Measurements from ENCODE around the gene NOM1. TPM values are rescaled to one million over a fixed set of nuclear protein-coding genes. Genes with fewer than 3 reads are reported as not detected.
"Not testable (repeated sequence)": the region's sequence is repeated elsewhere in the genome, so short reads cannot be mapped to it uniquely, and the experiment has no call there.

Gene NOM1, protein sequence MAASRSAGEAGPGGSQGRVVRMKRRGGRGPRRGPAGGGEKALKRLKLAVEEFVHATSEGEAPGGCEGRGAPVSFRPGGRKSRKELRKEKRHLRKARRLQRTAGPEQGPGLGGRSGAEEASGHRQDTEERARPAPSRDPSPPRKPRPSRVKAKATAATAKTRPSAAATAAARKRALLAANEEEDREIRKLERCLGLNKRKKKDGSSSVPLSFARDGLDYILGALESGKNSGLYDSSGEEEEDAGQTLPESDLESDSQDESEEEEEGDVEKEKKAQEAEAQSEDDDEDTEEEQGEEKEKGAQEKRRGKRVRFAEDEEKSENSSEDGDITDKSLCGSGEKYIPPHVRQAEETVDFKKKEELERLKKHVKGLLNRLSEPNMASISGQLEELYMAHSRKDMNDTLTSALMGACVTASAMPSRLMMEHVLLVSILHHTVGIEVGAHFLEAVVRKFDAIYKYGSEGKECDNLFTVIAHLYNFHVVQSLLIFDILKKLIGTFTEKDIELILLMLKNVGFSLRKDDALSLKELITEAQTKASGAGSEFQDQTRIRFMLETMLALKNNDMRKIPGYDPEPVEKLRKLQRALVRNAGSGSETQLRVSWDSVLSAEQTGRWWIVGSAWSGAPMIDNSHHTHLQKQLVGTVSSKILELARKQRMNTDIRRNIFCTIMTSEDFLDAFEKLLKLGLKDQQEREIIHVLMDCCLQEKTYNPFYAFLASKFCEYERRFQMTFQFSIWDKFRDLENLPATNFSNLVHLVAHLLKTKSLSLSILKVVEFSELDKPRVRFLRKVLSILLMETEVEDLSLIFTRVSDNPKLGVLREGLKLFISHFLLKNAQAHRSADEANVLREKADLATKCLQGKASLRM
- 58.0 TPM for polyA plus RNA-seq (2012; ENCODE audit: insufficient read depth, insufficient read length, low read depth)

DNA sequence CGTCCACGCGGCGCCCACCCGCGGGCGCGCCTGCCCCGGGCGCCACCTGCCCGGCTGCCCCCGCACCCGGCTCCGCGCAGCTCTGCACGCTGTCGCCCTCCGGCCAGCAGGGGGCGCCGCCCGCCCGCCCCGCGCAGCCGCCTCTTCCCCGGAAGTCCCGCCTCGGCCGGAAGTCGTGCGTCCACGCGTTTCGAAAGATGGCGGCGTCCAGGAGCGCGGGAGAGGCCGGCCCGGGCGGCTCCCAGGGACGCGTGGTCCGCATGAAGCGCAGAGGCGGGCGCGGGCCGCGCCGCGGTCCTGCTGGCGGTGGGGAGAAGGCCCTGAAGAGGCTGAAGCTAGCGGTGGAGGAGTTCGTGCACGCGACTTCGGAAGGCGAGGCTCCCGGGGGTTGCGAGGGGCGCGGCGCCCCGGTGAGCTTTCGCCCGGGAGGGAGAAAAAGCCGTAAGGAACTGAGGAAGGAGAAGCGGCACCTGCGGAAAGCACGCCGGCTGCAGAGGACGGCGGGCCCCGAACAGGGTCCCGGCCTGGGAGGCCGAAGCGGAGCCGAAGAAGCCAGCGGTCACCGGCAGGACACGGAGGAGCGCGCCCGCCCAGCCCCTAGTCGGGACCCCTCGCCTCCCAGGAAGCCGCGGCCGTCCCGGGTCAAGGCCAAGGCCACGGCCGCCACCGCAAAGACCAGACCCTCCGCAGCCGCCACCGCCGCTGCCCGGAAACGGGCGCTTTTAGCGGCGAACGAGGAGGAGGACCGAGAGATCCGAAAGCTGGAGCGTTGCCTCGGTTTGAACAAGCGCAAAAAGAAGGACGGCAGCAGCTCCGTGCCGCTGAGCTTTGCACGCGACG lies at the start of gene NOM1:
Gene NOM1 (plus strand): TSS at position 172 of the 840 bp plus-strand sequence. CDS start 26 bp downstream, at position 198.
- DNase-seq = peak; percentile 93
- TF ChIP-seq, protein P1, sequence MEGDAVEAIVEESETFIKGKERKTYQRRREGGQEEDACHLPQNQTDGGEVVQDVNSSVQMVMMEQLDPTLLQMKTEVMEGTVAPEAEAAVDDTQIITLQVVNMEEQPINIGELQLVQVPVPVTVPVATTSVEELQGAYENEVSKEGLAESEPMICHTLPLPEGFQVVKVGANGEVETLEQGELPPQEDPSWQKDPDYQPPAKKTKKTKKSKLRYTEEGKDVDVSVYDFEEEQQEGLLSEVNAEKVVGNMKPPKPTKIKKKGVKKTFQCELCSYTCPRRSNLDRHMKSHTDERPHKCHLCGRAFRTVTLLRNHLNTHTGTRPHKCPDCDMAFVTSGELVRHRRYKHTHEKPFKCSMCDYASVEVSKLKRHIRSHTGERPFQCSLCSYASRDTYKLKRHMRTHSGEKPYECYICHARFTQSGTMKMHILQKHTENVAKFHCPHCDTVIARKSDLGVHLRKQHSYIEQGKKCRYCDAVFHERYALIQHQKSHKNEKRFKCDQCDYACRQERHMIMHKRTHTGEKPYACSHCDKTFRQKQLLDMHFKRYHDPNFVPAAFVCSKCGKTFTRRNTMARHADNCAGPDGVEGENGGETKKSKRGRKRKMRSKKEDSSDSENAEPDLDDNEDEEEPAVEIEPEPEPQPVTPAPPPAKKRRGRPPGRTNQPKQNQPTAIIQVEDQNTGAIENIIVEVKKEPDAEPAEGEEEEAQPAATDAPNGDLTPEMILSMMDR (IDR thresholded peaks at IDR 0.05; ENCODE audit: low read depth, low read length) = peak; percentile 50
- peaks cover 3% of the 10 kb centered on the region; the same call in 1 of the 2 replicates for H3K4me1 ChIP-seq

DNA sequence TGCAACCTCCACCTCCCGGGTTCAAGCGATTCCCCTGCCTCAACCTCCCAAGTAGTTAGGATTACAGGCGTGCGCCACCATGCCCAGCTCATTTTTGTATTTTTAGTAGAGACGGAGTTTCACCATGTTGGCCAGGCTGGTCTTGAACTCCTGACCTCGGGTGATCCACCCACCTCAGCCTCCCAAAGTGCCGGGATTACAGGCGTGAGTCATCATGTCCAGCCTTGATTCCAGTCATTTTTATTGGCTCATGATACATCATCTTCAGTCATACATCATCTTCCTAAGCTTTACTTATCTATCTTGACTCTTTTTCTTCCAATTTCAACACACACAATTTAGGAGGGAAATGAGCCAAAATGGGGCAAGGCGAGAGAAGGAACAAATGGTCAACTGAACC lies 49.4 kb upstream of the NOM1 start:
- not testable (repeated sequence) for H3K36me3 ChIP-seq; H3K4me3 ChIP-seq (ENCODE audit: low read depth, low read length); DNase-seq; H3K4me1 ChIP-seq; H3K27me3 ChIP-seq; H3K9me3 ChIP-seq

More for the DNA sequence above, at the start of gene NOM1:
- H3K4me3 ChIP-seq (ENCODE audit: low read depth, low read length) = peak within 1 kb of the TSS; percentile 97
- peaks cover 31% of the 10 kb centered on the region for H3K36me3 ChIP-seq
- H3K27me3 ChIP-seq = no peaks in the 10 kb centered on the region
- no peaks in the 10 kb centered on the region for H3K9me3 ChIP-seq

DNA sequence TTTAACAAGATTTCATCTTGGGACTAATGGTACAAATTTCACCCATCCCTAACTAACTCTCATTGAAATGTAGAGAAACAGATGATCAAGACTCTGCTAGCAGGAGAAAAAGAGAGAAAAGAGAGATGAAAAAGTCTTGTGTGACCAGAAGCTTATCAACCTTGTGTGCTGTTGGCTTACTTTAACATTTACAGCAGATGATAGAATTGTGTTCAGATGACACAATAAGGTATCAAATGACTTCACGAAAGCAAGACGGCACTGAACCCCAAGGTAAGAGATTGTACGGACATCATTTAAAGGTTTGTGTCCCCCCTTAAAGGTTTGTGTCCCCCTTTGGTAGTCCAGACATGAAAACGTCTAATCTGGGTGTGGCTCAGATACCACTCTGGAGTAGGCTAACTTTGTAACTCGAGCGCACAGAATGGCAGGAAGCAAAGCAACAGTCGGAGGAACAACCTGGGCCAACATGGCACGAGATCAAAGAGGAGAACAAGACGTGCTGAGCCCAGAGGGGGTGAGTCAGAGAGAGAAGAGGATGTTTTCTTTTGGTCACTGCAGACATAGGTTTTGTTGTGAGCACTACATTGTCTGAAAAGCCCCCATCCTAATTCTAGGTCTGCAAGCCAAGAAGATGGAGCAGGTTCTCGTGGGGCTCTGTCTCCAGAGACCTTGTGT lies 46.1 kb upstream of the NOM1 start:
- H3K36me3 ChIP-seq = no peaks in the 10 kb centered on the region
- no peak overlapping the region for H3K4me3 ChIP-seq (ENCODE audit: low read depth, low read length)
- H3K9me3 ChIP-seq = no peaks in the 10 kb centered on the region
- H3K4me1 ChIP-seq = no peaks in the 10 kb centered on the region
- TF ChIP-seq, protein P1 (IDR thresholded peaks at IDR 0.05; ENCODE audit: low read depth, low read length) = no peak
- H3K27me3 ChIP-seq = no peaks in the 10 kb centered on the region
- no peak for DNase-seq

DNA sequence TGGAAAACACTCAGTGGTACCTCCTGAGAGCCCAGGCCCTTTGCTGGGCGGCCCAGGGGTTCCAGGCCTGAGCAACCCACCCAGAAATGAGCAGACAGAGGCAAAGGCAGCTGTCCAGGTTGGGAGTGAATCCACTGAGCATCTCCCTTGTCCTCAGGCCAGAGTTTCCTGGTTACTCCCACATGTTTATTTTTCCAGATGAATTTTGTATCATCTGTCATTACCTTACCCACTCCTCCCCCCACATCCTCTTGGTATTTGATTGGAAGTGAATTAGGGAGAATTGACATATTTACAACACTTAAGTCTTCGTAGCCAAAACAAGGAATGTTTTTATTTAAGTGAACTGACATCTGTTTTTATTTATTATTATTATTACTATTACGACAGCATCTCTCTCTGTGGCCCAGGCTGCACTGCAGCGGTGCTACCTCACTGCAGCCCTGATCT lies 43.3 kb upstream of the NOM1 start:
- TF ChIP-seq, protein P1 (IDR thresholded peaks at IDR 0.05; ENCODE audit: low read depth, low read length) = no peak
- H3K4me3 ChIP-seq (ENCODE audit: low read depth, low read length) = no peak overlapping the region

DNA sequence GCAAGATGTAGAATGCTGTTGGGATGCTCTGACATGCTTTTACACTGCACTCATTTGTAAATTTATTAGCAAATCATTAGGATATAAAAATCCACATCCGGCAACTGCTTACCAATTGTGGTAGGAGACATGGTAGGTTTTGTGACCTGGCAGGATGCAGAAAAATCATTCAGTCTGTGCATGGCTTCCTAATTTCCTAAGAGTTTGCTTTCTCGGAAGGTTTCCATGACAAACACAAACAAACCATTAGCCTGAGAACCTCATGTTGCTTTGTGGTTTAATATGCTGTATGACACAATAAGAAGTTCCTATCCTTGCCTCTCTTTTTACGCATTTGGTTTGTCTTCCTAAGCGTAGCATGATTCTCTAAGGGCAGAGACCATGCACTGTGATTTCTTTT lies 41.9 kb upstream of the NOM1 start:
- DNase-seq = no peak
- TF ChIP-seq, protein P1 (IDR thresholded peaks at IDR 0.05; ENCODE audit: low read depth, low read length) = no peak
- no peak overlapping the region for H3K4me3 ChIP-seq (ENCODE audit: low read depth, low read length)

More for the DNA sequence above, 43.3 kb upstream of the NOM1 start:
- no peaks in the 10 kb centered on the region for H3K27me3 ChIP-seq
- DNase-seq = no peak
- no peaks in the 10 kb centered on the region for H3K4me1 ChIP-seq
- no peaks in the 10 kb centered on the region for H3K9me3 ChIP-seq
- no peaks in the 10 kb centered on the region for H3K36me3 ChIP-seq

DNA sequence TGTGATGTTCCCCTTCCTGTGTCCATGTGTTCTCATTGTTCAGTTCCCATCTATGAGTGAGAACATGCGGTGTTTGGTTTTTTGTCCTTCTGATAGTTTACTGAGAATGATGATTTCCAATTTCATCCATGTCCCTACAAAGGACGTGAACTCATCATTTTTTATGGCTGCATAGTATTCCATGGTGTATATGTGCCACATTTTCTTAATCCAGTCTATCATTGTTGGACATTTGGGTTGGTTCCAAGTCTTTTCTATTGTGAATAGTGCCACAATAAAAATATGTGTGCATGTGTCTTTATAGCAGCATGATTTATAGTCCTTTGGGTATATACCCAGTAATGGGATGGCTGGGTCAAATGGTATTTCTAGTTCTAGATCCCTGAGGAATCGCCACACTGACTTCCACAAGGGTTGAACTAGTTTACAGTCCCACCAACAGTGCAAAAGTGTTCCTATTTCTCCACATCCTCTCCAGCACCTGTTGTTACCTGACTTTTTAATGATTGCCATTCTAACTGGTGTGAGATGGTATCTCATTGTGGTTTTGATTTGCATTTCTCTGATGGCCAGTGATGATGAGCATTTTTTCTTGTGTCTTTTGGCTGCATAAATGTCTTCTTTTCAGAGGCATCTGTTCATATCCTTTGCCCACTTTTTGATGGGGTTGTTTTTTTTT lies 39.8 kb upstream of the NOM1 start:
- not testable (repeated sequence) for H3K9me3 ChIP-seq; H3K4me1 ChIP-seq; DNase-seq; H3K27me3 ChIP-seq; H3K36me3 ChIP-seq; H3K4me3 ChIP-seq (ENCODE audit: low read depth, low read length)

More for the DNA sequence above, 41.9 kb upstream of the NOM1 start:
- no peaks in the 10 kb centered on the region for H3K36me3 ChIP-seq
- no peaks in the 10 kb centered on the region for H3K9me3 ChIP-seq
- H3K4me1 ChIP-seq = no peaks in the 10 kb centered on the region
- no peaks in the 10 kb centered on the region; the same call in 1 of the 2 replicates for H3K27me3 ChIP-seq
